Vagina (tissue), 2 donors: ENCODE data around the gene ROR1. TPM values are rescaled to one million over a fixed set of nuclear protein-coding genes. Genes with fewer than 3 reads are reported as not detected.
"Not testable (repeated sequence)": the region's sequence is repeated elsewhere in the genome, so short reads cannot be mapped to it uniquely, and the experiment has no call there.

Source experiments
- DNase-seq, 2 donors: peaks; one replicate each; pipeline ENCODE4 v3.0.0-alpha.2; 2017; ENCODE audit errors: extremely low spot score in 2 of 2
- H3K27ac ChIP-seq: fragments of 200-600 bp; sonication (generic); one replicate; pipeline ENCODE4 v1.5.1; 2019
- H3K27me3 ChIP-seq: fragments of 200-600 bp; sonication (generic); one replicate; pipeline ENCODE4 v1.5.1; 2019
- H3K36me3 ChIP-seq, 2 donors: fragments of 200-600 bp; sonication (generic); one replicate each; pipeline ENCODE4 v1.5.1; 2017 to 2019
- H3K4me1 ChIP-seq: fragments of 200-600 bp; sonication (generic); one replicate; pipeline ENCODE4 v1.5.1; 2019
- H3K4me3 ChIP-seq, 2 donors: fragments of 200-600 bp; sonication (generic); 1 replicate in 1 of 2; 2 replicates in 1 of 2; pipeline ENCODE4 v1.5.1; 2016 to 2019
- H3K9me3 ChIP-seq: fragments of 200-600 bp; sonication (generic); one replicate; pipeline ENCODE4 v1.5.1; 2019
- POLR2A ChIP-seq, 2 donors: fragments of 450-650 bp; IDR thresholded peaks; one replicate each; pipeline ENCODE4 v1.6.1; 2017; ENCODE audit warnings: antibody characterized with exemption in 2 of 2, mild to moderate bottlenecking in 2 of 2, moderate library complexity in 2 of 2
- POLR2AphosphoS5 ChIP-seq, 2 donors: sonication (generic); formaldehyde crosslinking; IDR thresholded peaks; one replicate each; pipeline ENCODE4 v1.9.0; 2017; ENCODE audit warnings: antibody characterized with exemption in 2 of 2, mild to moderate bottlenecking in 2 of 2, low read depth in 1 of 2; ENCODE audit not compliant: insufficient read depth in 1 of 2
- intact Hi-C: fragments of 100-400 bp; cut with DNase I; formaldehyde crosslinking; loops from one replicate; pipeline ENCODE4 v1.15.1; 2023
- total RNA-seq: library from RNA; depleted of rRNA; stranded (reverse); fragments of >200 nt; gene quantifications from one replicate; pipeline ENCODE4 v1.2.3, GENCODE V29; 2016
- TF ChIP-seq, protein P1 (sequence below), 3 experiments: fragments of 450-650 bp in 2 of 3; fragments of 200-600 bp in 1 of 3; sonication (generic) in 1 of 3; IDR thresholded peaks; one replicate each; pipeline ENCODE4 v1.5.1; 2017 to 2019; ENCODE audit warnings: antibody characterized with exemption in 3 of 3, mild to moderate bottlenecking in 2 of 3, moderate library complexity in 2 of 3

The ROR1 gene
- total RNA-seq, 1 donor from 2014 or later: 11.0 TPM

DNA sequence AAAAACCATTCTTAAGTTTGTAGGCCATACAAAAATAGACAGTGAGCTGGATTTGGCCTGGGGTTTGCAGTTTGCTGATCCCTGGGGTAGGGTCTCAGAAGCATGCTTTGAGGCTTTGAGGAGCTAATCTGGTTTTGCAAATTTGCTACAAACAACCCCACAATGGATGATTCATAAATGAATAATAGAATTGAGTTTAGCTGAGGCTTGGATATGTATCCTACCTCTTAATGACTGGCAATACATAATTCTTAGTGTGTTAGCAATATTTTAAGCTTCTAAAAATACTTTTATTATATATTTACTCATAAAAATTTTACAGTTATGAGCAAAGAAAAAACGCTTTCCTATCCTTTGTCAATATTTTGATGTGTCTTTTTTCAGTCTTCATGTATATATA is 50.6 kb downstream of the ROR1 start:
- Histone ChIP-seq H3K27ac (no peak overlapping the region), H3K36me3 (no peaks in the 10 kb centered on the region), H3K27me3 (no peaks in the 10 kb centered on the region), H3K4me1 (peaks cover 16% of the 10 kb centered on the region), H3K4me3 (no peak overlapping the region), H3K9me3 (no peaks in the 10 kb centered on the region)
- intact Hi-C loops: no loop called here
- TF ChIP-seq POLR2AphosphoS5 (IDR thresholded peaks at IDR 0.05; ENCODE audit: insufficient read depth in 1 of 2, low read depth in 1 of 2): no peak
- no peak for TF ChIP-seq POLR2A (IDR thresholded peaks at IDR 0.05)
- TF ChIP-seq, protein P1, sequence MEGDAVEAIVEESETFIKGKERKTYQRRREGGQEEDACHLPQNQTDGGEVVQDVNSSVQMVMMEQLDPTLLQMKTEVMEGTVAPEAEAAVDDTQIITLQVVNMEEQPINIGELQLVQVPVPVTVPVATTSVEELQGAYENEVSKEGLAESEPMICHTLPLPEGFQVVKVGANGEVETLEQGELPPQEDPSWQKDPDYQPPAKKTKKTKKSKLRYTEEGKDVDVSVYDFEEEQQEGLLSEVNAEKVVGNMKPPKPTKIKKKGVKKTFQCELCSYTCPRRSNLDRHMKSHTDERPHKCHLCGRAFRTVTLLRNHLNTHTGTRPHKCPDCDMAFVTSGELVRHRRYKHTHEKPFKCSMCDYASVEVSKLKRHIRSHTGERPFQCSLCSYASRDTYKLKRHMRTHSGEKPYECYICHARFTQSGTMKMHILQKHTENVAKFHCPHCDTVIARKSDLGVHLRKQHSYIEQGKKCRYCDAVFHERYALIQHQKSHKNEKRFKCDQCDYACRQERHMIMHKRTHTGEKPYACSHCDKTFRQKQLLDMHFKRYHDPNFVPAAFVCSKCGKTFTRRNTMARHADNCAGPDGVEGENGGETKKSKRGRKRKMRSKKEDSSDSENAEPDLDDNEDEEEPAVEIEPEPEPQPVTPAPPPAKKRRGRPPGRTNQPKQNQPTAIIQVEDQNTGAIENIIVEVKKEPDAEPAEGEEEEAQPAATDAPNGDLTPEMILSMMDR (IDR thresholded peaks at IDR 0.05): no peak
- DNase-seq: no peak

DNA sequence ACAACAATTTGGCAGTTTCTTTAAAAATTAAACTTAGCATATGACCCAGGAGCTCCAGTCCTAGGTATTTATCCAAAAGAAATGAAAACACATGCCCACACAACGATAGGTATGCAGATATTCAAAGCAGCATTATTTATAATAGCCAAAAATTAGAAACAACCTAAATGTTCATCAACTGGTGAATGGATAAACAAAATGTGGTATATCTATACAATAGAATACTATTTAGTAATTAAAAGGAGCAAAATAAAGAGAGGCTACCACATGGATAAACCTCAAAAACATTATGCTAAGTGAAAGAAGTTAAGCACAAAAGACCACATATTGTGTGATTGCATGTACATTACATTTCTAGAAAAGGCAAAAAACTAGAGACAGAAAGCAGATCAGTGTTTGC is 51.3 kb downstream of the ROR1 start:
- intact Hi-C loops: no loop called here

DNA sequence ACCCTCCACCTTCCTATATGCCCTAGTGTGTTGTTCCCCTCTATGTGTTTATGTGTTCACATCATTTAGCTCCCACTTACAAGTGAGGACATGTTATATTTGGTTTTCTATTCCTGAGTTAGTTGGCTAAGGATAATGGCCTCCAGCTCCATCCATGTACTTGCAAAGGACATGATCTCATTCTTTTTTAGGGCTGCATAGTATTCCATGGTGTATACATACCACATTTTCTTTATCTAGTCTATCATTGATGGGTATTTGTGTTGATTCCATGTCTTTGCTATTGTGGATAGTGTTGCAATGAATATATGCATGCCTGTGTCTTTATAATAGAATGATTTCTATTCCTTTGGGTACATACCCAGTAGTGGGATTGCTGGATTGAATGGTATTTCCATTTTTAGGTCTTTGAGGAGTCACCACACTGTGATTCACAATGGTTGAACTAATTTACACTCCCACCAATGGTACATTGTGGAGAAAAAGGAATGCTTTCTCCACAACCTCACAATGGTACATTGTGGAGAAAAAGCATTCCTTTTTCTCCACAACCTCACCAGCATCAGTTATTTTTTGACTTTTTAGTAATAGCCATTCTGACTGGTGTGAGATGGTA is 52.5 kb downstream of the ROR1 start:
- H3K9me3 ChIP-seq, intact Hi-C loops, H3K36me3 ChIP-seq, H3K27me3 ChIP-seq, DNase-seq, H3K4me3 ChIP-seq, H3K27ac ChIP-seq: not testable (repeated sequence)
- peaks cover 28% of the 10 kb centered on the region for H3K4me1 ChIP-seq

More for the DNA sequence above, 51.3 kb downstream of the ROR1 start:
- H3K4me3 ChIP-seq: no peak overlapping the region
- no peaks in the 10 kb centered on the region for H3K36me3 ChIP-seq
- DNase-seq: no peak
- H3K4me1 ChIP-seq: peaks cover 22% of the 10 kb centered on the region
- no peak for TF ChIP-seq POLR2AphosphoS5 (IDR thresholded peaks at IDR 0.05; ENCODE audit: insufficient read depth in 1 of 2, low read depth in 1 of 2)
- TF ChIP-seq, protein P1 (IDR thresholded peaks at IDR 0.05): no peak
- no peak for TF ChIP-seq POLR2A (IDR thresholded peaks at IDR 0.05)
- no peaks in the 10 kb centered on the region for H3K27me3 ChIP-seq
- H3K9me3 ChIP-seq: no peaks in the 10 kb centered on the region
- no peak overlapping the region for H3K27ac ChIP-seq

DNA sequence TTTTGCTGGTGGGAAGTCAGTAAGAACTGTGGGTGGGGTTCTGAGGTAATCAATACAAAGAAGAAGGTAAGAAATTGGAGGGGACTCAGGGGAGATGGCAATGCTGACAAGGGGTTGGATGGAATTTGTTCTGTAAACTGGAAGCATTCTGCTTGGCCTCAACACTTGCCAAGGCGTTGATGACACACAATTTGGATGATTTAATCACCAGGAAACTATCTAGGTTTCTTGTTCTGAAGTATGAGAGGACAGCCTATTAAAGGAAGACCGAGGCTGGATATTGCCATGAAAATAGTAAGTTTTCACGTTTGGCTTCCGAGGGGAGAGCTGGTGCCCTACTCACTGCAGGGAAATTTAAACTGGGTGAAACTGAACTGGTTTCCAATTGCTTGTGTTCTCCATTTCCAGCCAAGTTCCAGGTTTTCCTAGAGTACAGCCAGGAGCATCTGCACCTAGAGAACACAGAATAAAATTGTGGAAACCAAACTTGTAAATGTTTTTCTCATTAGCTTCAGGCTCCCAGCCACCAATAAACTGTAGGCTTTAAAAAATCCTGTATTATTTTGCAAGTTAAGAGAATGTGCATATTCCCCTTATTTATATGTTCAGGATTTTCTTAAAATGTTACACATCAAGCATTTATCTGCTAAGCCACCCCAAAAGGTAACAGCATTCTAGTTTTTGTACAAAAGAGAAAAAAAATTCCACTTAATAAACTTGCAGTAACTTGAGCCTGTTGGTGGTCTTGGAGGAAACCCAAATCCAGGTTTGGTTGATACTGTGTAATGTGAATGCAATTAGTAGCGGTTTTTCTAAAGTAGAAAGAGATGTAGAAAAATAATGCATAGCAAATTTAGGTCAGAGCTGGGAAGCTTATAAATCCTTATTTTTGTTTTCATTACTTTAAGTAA is 53.8 kb downstream of the ROR1 start:
- DNase-seq: no peak
- intact Hi-C loops: no loop called here
- TF ChIP-seq, protein P1 (IDR thresholded peaks at IDR 0.05): no peak
- no peak for TF ChIP-seq POLR2AphosphoS5 (IDR thresholded peaks at IDR 0.05; ENCODE audit: insufficient read depth in 1 of 2, low read depth in 1 of 2)
- Histone ChIP-seq H3K27ac (no peak overlapping the region), H3K36me3 (no peaks in the 10 kb centered on the region), H3K27me3 (no peaks in the 10 kb centered on the region), H3K9me3 (no peaks in the 10 kb centered on the region), H3K4me3 (no peak overlapping the region), H3K4me1 (peaks cover 27% of the 10 kb centered on the region)

DNA sequence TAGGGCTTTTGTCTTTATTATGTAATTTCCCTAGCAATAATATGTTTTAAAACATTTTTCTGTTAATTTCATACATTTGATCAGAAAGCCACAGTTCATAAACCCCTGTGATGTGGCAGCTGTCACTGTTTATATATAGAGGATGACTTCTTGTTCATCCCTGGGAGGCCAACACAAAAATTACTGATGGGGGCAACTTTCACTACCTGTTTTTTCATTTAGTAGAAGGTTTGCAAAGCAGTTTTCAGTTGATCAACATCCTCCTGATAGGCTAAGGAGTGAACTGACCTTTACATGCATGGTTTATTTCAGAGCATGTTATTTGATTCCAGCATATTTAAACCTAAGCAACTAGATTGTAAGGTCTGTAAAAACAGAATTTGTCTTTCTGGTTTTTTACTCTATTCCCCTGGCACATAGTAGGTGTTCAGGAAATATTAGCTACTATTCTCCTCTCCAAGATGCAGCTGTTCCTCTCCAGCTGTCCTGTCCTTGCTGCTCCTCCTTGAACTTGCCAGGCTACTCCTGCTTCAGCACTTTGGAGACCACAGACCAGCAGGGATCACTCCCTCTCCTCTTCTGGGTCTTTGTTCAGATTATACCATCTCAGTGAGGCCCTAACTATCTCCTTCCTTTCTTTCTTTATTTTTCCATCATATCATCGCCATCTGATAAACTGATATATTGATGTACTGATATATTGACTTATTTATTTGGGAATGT is 54.7 kb downstream of the ROR1 start:
- Histone ChIP-seq H3K4me1 (peaks cover 27% of the 10 kb centered on the region), H3K9me3 (no peaks in the 10 kb centered on the region), H3K27me3 (no peaks in the 10 kb centered on the region), H3K27ac (no peak overlapping the region), H3K36me3 (no peaks in the 10 kb centered on the region), H3K4me3 (no peak overlapping the region)
- intact Hi-C loops: no loop called here
- DNase-seq: no peak
- TF ChIP-seq POLR2AphosphoS5 (IDR thresholded peaks at IDR 0.05; ENCODE audit: insufficient read depth in 1 of 2, low read depth in 1 of 2) (no peak), POLR2A (IDR thresholded peaks at IDR 0.05) (no peak)
- TF ChIP-seq, protein P1 (IDR thresholded peaks at IDR 0.05): no peak
